WTC11 (cell line): Measurements from ENCODE around the gene COL19A1. TPM values are rescaled to one million over a fixed set of nuclear protein-coding genes. Genes with fewer than 3 reads are reported as not detected.

Source experiments
- ATAC-seq: fragments of 200-7000 bp; cut with Tn5 transposase; 2 replicates; pipeline ENCODE4 v1.10.0; 2021; ENCODE audit warnings: mild to moderate bottlenecking, moderate library complexity
- CTCF ChIA-PET: fragments of 300-600 bp; sonication (Branson Sonifier 250); formaldehyde crosslinking; loops from one replicate; lab custom pipeline; 2021; ENCODE audit warnings: antibody characterized with exemption; lab: Charles Lee
- POLR2A ChIA-PET: fragments of 350-600 bp; sonication (Branson Sonifier 250); formaldehyde crosslinking; loops from one replicate; lab custom pipeline; 2021; ENCODE audit warnings: antibody characterized with exemption; lab: Charles Lee
- DNase-seq: peaks from one replicate; pipeline ENCODE4 v3.0.0; 2021; ENCODE audit warnings: low spot score
- H3K27ac Mint-ChIP-seq: 2 replicates; pipeline ENCODE4 v1.8.0; 2021; ENCODE audit warnings: mixed read lengths
- H3K27me3 Mint-ChIP-seq: 2 replicates; pipeline ENCODE4 v1.8.0; 2021; ENCODE audit warnings: low read depth, mild to moderate bottlenecking, moderate library complexity, mixed read lengths
- H3K36me3 Mint-ChIP-seq: 2 replicates; pipeline ENCODE4 v1.8.0; 2021; ENCODE audit warnings: mixed read lengths
- H3K4me1 Mint-ChIP-seq: 2 replicates; pipeline ENCODE4 v1.8.0; 2022; ENCODE audit warnings: mixed read lengths
- H3K4me3 Mint-ChIP-seq: 2 replicates; pipeline ENCODE4 v1.8.0; 2021; ENCODE audit warnings: mild to moderate bottlenecking, moderate library complexity, mixed read lengths
- H3K9me3 Mint-ChIP-seq: 2 replicates; pipeline ENCODE4 v1.8.0; 2021; ENCODE audit warnings: mixed read lengths
- EMX1 ChIP-seq: fragments of 250-450 bp; sonication (Bioruptor Pico); IDR thresholded peaks from 2 replicates; pipeline ENCODE4 v1.8.0; 2021; ENCODE audit warnings: mild to moderate bottlenecking
- GRHL2 ChIP-seq: fragments of 250-450 bp; sonication (Bioruptor Pico); IDR thresholded peaks from 2 replicates; pipeline ENCODE4 v1.8.0; 2022; ENCODE audit warnings: mild to moderate bottlenecking, moderate library complexity; ENCODE audit not compliant: insufficient replicate concordance, severe bottlenecking
- SMAD4 ChIP-seq: sonication (generic); formaldehyde crosslinking; IDR thresholded peaks from 2 replicates; pipeline ENCODE4 v1.8.0; 2022; ENCODE audit warnings: mild to moderate bottlenecking, missing genetic modification reagents
- TEAD4 ChIP-seq: sonication (generic); formaldehyde crosslinking; IDR thresholded peaks from 2 replicates; pipeline ENCODE4 v1.8.0; 2022; ENCODE audit warnings: mild to moderate bottlenecking, missing genetic modification reagents
- ZNF219 ChIP-seq: sonication (generic); formaldehyde crosslinking; IDR thresholded peaks from 2 replicates; pipeline ENCODE4 v1.8.0; 2023; ENCODE audit warnings: missing genetic modification reagents, mild to moderate bottlenecking, borderline replicate concordance
- total RNA-seq: library from RNA; stranded (reverse); gene quantifications from 3 replicates; pipeline ENCODE4 v1.2.3, GENCODE V29; 2021
- TF ChIP-seq, protein P1 (sequence below): fragments of 250-450 bp; sonication (Bioruptor Pico); IDR thresholded peaks from 2 replicates; pipeline ENCODE4 v2.1.2; 2022; ENCODE audit warnings: mild to moderate bottlenecking, moderate library complexity
- TF ChIP-seq, protein P2 (sequence below): sonication (generic); formaldehyde crosslinking; IDR thresholded peaks from 2 replicates; pipeline ENCODE4 v1.8.1; 2023; ENCODE audit warnings: mild to moderate bottlenecking, moderate library complexity, missing genetic modification reagents
- TF ChIP-seq, protein P3 (sequence below): fragments of 200-600 bp; IDR thresholded peaks from 2 replicates; pipeline ENCODE4 v1.8.0; 2022; ENCODE audit warnings: antibody characterized with exemption
- TF ChIP-seq, protein P4 (sequence below): sonication (generic); formaldehyde crosslinking; IDR thresholded peaks from 2 replicates; pipeline ENCODE4 v1.8.0; 2023; ENCODE audit warnings: mild to moderate bottlenecking, missing genetic modification reagents
- TF ChIP-seq, protein P5 (sequence below): sonication (generic); formaldehyde crosslinking; IDR thresholded peaks from 2 replicates; pipeline ENCODE4 v1.8.1; 2022; ENCODE audit warnings: missing genetic modification reagents, borderline replicate concordance
- TF ChIP-seq, protein P6 (sequence below): fragments of 250-450 bp; sonication (Bioruptor Pico); conservative IDR thresholded peaks from 2 replicates; pipeline ENCODE4 v1.9.0; 2021; ENCODE audit warnings: mild to moderate bottlenecking
- TF ChIP-seq, protein P7 (sequence below): fragments of 250-450 bp; sonication (Bioruptor Pico); IDR thresholded peaks from 2 replicates; pipeline ENCODE4 v1.9.0; 2021; ENCODE audit warnings: mild to moderate bottlenecking
- TF ChIP-seq, protein P8 (sequence below): fragments of 250-450 bp; sonication (Bioruptor Pico); IDR thresholded peaks from 2 replicates; pipeline ENCODE4 v1.9.0; 2021; ENCODE audit warnings: moderate library complexity, mild to moderate bottlenecking, inconsistent platforms, borderline replicate concordance

Gene COL19A1
- total RNA-seq, 1 experiment from 2014 or later, result not detected

DNA sequence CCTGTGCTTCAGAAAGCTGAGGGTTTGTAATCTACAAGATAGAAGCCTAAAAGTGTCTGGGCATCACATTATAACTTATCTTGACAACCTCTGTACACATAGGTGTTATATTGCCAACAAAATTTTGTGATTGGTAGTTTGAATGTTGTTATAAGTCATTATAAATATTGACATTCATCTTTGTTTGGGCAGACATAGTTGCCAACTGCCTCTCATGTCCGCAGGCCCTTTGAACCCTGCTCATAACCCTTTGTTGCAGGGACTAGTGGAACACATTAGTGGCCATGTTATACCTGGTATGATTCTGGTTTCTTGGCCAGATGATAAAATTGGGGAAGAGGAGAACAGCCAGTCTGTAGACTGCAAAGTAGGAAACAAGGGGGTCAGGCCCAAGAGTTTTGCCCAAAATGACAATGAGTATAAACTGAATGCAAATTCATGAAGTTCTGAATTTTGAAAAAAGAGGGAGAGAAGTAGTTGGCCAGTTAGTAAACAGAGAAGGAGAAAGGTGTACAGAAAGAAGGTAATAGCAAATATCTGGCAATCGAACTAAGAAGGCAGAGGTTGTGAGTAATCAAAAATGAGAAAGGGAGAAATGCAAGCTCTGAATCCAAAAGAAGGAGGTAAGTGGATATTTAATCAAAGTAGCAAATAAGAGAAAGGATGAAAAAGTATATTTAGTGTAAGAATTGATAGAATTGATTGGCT is 48.0 kb upstream of the COL19A1 start:
- peaks cover 36% of the 10 kb centered on the region for H3K4me1 Mint-ChIP-seq
- no peak overlapping the region for H3K27ac Mint-ChIP-seq
- ATAC-seq (no peak), DNase-seq (no peak)
- H3K27me3 Mint-ChIP-seq, result no peaks in the 10 kb centered on the region
- POLR2A ChIA-PET, result no interaction called here
- H3K4me3 Mint-ChIP-seq, result no peak overlapping the region
- H3K36me3 Mint-ChIP-seq, result no peaks in the 10 kb centered on the region
- TF ChIP-seq, protein P1, sequence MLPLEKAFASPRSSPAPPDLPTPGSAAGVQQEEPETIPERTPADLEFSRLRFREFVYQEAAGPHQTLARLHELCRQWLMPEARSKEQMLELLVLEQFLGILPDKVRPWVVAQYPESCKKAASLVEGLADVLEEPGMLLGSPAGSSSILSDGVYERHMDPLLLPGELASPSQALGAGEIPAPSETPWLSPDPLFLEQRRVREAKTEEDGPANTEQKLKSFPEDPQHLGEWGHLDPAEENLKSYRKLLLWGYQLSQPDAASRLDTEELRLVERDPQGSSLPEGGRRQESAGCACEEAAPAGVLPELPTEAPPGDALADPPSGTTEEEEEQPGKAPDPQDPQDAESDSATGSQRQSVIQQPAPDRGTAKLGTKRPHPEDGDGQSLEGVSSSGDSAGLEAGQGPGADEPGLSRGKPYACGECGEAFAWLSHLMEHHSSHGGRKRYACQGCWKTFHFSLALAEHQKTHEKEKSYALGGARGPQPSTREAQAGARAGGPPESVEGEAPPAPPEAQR (CRISPR knock-in tag), result no peak
- TF ChIP-seq, protein P2, sequence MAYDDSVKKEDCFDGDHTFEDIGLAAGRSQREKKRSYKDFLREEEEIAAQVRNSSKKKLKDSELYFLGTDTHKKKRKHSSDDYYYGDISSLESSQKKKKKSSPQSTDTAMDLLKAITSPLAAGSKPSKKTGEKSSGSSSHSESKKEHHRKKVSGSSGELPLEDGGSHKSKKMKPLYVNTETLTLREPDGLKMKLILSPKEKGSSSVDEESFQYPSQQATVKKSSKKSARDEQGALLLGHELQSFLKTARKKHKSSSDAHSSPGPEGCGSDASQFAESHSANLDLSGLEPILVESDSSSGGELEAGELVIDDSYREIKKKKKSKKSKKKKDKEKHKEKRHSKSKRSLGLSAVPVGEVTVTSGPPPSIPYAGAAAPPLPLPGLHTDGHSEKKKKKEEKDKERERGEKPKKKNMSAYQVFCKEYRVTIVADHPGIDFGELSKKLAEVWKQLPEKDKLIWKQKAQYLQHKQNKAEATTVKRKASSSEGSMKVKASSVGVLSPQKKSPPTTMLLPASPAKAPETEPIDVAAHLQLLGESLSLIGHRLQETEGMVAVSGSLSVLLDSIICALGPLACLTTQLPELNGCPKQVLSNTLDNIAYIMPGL (CRISPR knock-in tag), result no peak
- TF ChIP-seq, protein P3, sequence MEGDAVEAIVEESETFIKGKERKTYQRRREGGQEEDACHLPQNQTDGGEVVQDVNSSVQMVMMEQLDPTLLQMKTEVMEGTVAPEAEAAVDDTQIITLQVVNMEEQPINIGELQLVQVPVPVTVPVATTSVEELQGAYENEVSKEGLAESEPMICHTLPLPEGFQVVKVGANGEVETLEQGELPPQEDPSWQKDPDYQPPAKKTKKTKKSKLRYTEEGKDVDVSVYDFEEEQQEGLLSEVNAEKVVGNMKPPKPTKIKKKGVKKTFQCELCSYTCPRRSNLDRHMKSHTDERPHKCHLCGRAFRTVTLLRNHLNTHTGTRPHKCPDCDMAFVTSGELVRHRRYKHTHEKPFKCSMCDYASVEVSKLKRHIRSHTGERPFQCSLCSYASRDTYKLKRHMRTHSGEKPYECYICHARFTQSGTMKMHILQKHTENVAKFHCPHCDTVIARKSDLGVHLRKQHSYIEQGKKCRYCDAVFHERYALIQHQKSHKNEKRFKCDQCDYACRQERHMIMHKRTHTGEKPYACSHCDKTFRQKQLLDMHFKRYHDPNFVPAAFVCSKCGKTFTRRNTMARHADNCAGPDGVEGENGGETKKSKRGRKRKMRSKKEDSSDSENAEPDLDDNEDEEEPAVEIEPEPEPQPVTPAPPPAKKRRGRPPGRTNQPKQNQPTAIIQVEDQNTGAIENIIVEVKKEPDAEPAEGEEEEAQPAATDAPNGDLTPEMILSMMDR, result no peak
- TF ChIP-seq ZNF219 (CRISPR knock-in tag), result no peak
- TF ChIP-seq, protein P4, sequence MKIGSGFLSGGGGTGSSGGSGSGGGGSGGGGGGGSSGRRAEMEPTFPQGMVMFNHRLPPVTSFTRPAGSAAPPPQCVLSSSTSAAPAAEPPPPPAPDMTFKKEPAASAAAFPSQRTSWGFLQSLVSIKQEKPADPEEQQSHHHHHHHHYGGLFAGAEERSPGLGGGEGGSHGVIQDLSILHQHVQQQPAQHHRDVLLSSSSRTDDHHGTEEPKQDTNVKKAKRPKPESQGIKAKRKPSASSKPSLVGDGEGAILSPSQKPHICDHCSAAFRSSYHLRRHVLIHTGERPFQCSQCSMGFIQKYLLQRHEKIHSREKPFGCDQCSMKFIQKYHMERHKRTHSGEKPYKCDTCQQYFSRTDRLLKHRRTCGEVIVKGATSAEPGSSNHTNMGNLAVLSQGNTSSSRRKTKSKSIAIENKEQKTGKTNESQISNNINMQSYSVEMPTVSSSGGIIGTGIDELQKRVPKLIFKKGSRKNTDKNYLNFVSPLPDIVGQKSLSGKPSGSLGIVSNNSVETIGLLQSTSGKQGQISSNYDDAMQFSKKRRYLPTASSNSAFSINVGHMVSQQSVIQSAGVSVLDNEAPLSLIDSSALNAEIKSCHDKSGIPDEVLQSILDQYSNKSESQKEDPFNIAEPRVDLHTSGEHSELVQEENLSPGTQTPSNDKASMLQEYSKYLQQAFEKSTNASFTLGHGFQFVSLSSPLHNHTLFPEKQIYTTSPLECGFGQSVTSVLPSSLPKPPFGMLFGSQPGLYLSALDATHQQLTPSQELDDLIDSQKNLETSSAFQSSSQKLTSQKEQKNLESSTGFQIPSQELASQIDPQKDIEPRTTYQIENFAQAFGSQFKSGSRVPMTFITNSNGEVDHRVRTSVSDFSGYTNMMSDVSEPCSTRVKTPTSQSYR (CRISPR knock-in tag), result no peak
- TF ChIP-seq, protein P5, sequence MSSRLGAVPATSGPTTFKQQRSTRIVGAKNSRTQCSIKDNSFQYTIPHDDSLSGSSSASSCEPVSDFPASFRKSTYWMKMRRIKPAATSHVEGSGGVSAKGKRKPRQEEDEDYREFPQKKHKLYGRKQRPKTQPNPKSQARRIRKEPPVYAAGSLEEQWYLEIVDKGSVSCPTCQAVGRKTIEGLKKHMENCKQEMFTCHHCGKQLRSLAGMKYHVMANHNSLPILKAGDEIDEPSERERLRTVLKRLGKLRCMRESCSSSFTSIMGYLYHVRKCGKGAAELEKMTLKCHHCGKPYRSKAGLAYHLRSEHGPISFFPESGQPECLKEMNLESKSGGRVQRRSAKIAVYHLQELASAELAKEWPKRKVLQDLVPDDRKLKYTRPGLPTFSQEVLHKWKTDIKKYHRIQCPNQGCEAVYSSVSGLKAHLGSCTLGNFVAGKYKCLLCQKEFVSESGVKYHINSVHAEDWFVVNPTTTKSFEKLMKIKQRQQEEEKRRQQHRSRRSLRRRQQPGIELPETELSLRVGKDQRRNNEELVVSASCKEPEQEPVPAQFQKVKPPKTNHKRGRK (CRISPR knock-in tag), result no peak
- no peaks in the 10 kb centered on the region for H3K9me3 Mint-ChIP-seq
- CTCF ChIA-PET, result no interaction called here

DNA sequence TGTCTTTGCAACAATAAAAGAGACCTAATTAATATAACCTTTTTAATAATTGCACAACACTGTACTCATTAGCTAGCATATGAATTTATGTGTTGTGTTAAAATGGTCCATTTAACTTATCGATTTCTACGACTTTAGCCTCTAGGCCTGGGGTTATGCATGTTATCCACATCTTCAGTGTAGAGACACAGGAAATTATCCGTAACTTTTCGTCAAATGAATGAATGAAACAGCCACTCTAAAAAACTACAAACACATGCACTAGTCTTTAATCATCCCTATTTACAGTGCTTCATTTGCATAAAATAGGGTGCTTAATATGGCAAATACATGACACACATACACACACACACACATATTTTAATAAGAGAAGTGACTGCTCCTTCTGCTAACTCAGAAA is 47.2 kb upstream of the COL19A1 start:
- POLR2A ChIA-PET, result no interaction called here
- Mint-ChIP-seq H3K36me3 (no peaks in the 10 kb centered on the region), H3K4me3 (no peak overlapping the region), H3K27me3 (no peaks in the 10 kb centered on the region), H3K27ac (no peak overlapping the region), H3K4me1 (peaks cover 30% of the 10 kb centered on the region), H3K9me3 (no peaks in the 10 kb centered on the region)
- DNase-seq, result no peak
- no peak for ATAC-seq
- CTCF ChIA-PET, result no interaction called here
- TF ChIP-seq SMAD4 (CRISPR knock-in tag) (no peak), TEAD4 (CRISPR knock-in tag) (no peak), GRHL2 (CRISPR knock-in tag) (no peak), EMX1 (CRISPR knock-in tag) (no peak)
- TF ChIP-seq, protein P6, sequence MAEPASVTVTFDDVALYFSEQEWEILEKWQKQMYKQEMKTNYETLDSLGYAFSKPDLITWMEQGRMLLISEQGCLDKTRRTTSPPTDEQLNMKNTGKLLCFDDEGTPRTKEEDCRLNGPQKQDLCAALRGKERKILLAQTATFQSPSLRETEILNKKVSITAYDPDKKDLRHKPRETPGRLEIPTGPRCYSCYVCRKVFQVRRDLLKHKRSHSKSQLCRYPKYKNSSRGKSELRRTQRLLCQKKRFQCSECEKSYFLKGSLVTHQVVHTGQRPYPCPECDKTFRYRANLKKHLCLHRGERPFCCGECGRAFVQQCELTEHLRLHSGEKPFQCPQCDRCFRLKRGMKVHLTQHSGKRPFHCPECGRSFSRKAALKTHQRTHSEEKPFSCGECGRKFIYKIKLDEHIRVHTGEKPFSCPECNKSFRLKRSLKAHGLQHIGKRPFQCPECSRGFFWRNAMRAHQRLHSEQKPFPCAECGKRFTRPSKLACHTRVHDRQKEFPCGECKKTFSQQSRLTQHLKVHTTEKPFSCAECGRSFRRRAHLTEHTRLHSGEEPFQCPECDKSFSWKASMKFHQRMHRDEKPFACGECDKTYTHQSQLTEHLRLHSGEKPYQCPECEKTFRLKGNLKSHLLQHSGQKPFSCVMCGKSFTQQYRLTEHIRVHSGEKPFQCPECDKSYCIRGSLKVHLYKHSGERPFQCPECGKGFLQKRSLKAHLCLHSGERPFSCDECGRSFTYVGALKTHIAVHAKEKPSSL (CRISPR knock-in tag), result no peak
- TF ChIP-seq, protein P7, sequence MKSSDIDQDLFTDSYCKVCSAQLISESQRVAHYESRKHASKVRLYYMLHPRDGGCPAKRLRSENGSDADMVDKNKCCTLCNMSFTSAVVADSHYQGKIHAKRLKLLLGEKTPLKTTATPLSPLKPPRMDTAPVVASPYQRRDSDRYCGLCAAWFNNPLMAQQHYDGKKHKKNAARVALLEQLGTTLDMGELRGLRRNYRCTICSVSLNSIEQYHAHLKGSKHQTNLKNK (CRISPR knock-in tag), result no peak
- TF ChIP-seq, protein P8, sequence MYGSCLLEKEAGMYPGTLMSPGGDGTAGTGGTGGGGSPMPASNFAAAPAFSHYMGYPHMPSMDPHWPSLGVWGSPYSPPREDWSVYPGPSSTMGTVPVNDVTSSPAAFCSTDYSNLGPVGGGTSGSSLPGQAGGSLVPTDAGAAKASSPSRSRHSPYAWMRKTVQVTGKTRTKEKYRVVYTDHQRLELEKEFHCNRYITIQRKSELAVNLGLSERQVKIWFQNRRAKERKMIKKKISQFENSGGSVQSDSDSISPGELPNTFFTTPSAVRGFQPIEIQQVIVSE, result no peak
